ENCODE measurements around the gene SLC29A3. TPM values are rescaled to one million over a fixed set of nuclear protein-coding genes. Genes with fewer than 3 reads are reported as not detected.
A peak's percentile ranks its signal among the peaks of the same experiment; 100 is the strongest.

The SLC29A3 gene
- total and polyA plus RNA-seq, 8 donors: 7.6 to 13.4 (median 8.1) TPM

- no peak for TF ChIP-seq CTCF (IDR thresholded peaks at IDR 0.05)
- Histone ChIP-seq H3K4me3 (no peak overlapping the region), H3K36me3 (no peaks in the 10 kb centered on the region), H3K4me1 (peaks cover 0 to 4% of the 10 kb centered on the region in 2 donors), H3K9me3 (no peaks in the 10 kb centered on the region), H3K27ac (no peak overlapping the region), H3K27me3 (no peaks in the 10 kb centered on the region)
- intact Hi-C loops (cut with DNase I): no loop called here
- no peak for ATAC-seq
- no peak for DNase-seq
Measured at GRCh38 chr10:71308244-71308643, 10.8 kb upstream of the SLC29A3 start.

- Histone ChIP-seq H3K4me1 (peaks cover 0 to 6% of the 10 kb centered on the region in 2 donors), H3K27ac (no peak overlapping the region), H3K36me3 (no peaks in the 10 kb centered on the region), H3K9me3 (no peaks in the 10 kb centered on the region), H3K27me3 (no peaks in the 10 kb centered on the region), H3K4me3 (no peak overlapping the region)
- DNase-seq (no peak), ATAC-seq (no peak)
- TF ChIP-seq CTCF (IDR thresholded peaks at IDR 0.05): no peak
- intact Hi-C loops (cut with DNase I): no loop called here
Measured at GRCh38 chr10:71308985-71309384, 10.1 kb upstream of the SLC29A3 start.

GRCh38 chr10:71309919-71310318, 9.1 kb upstream of the SLC29A3 start:
- ATAC-seq (no peak), DNase-seq (no peak)
- intact Hi-C loops (cut with DNase I): no loop called here
- no peak overlapping the region for H3K4me3 ChIP-seq
- no peak for TF ChIP-seq CTCF (IDR thresholded peaks at IDR 0.05)
- no peaks in the 10 kb centered on the region for H3K27me3 ChIP-seq
- H3K36me3 ChIP-seq: no peaks in the 10 kb centered on the region
- H3K4me1 ChIP-seq: peaks cover 8 to 12% of the 10 kb centered on the region in 2 donors
- no peak overlapping the region for H3K27ac ChIP-seq
- H3K9me3 ChIP-seq: no peaks in the 10 kb centered on the region

GRCh38 chr10:71312220-71312619, 6.8 kb upstream of the SLC29A3 start:
- ATAC-seq: no peak
- Histone ChIP-seq H3K9me3 (no peaks in the 10 kb centered on the region), H3K27me3 (no peaks in the 10 kb centered on the region), H3K4me3 (no peak overlapping the region), H3K27ac (no peak overlapping the region), H3K36me3 (no peaks in the 10 kb centered on the region), H3K4me1 (peaks cover 12 to 20% of the 10 kb centered on the region in 2 donors)
- TF ChIP-seq CTCF (IDR thresholded peaks at IDR 0.05): no peak
- no peak for DNase-seq
- intact Hi-C loops (cut with DNase I): no loop called here

- DNase-seq (peak in 2 of 4 donors; percentile 69 to 87), ATAC-seq (peak; percentile 48)
- Histone ChIP-seq H3K4me3 (no peak overlapping the region), H3K9me3 (no peaks in the 10 kb centered on the region), H3K36me3 (no peaks in the 10 kb centered on the region), H3K27me3 (no peaks in the 10 kb centered on the region), H3K27ac (no peak overlapping the region), H3K4me1 (peaks cover 10 to 20% of the 10 kb centered on the region in 2 donors)
- no peak for TF ChIP-seq CTCF (IDR thresholded peaks at IDR 0.05)
- intact Hi-C loops (cut with DNase I): no loop called here
Measured at GRCh38 chr10:71312811-71313789, 6.0 kb upstream of the SLC29A3 start.
